GM12891 (cell line): Measurements from ENCODE around the gene NRXN3.

Experiments used
- PAX5 ChIP-seq: IDR thresholded peaks from 2 replicates; pipeline ENCODE4 v1.6.1; 2011; ENCODE audit warnings: low read length, moderate library complexity, mild to moderate bottlenecking; ENCODE audit not compliant: insufficient read depth, severe bottlenecking
- POLR2A ChIP-seq: IDR thresholded peaks from 2 replicates; pipeline ENCODE4 v1.6.1; 2011; ENCODE audit warnings: low read depth, low read length, control low read depth
- POLR2AphosphoS5 ChIP-seq: IDR thresholded peaks from 2 replicates; pipeline ENCODE4 v1.6.1; 2011; ENCODE audit warnings: low read depth, low read length, control low read depth
- POU2F2 ChIP-seq: IDR thresholded peaks from 2 replicates; pipeline ENCODE4 v1.6.1; 2011; ENCODE audit warnings: low read depth, mild to moderate bottlenecking, control low read depth, low read length, moderate library complexity
- SPI1 ChIP-seq: IDR thresholded peaks from 2 replicates; pipeline ENCODE4 v1.6.1; 2011; ENCODE audit warnings: low read depth, low read length, control low read depth
- TAF1 ChIP-seq: IDR thresholded peaks from 2 replicates; pipeline ENCODE4 v1.6.1; 2011; ENCODE audit warnings: low read depth, low read length, control low read depth

DNA sequence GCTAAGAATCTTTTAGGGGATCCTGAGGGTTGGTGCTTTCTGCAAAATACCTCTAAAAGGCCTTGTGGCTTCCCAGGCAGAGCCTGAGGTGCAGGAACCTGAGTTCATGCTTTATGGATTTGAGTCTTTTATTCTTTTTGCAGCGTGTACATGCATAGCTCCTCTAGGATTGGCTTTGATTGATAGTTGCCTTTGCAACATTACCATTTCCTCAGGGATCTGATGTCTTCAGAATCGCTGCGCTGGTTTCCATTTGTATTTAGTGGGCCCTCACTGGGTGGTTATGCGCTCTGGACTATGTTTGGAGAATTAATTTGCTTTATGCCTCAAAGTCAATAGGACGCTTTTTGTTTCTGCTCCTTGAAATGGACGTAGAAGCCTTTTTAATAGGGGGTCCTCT is 16.1 kb downstream of the NRXN3 start:
- no peak for TF ChIP-seq POLR2A
- no peak for TF ChIP-seq POLR2AphosphoS5
- no peak for TF ChIP-seq SPI1
- no peak for TF ChIP-seq TAF1
- no peak for TF ChIP-seq PAX5
- TF ChIP-seq POU2F2: no peak
